ENCODE results near the gene GRIP1. TPM values are rescaled to one million over a fixed set of nuclear protein-coding genes. Genes with fewer than 3 reads are reported as not detected.

GRIP1 gene
- total and polyA plus RNA-seq, 2 of the 4 experiments (the other 2 are of a cell fraction): under 0.01 to 0.07 TPM

GRCh38 chr12:66638666-66639065 is 40.2 kb downstream of the GRIP1 start:
- no peaks in the 10 kb centered on the region for H3K79me1 ChIP-seq (ENCODE audit: low read depth in 1 of 2, low read length in 2 of 2)
- ATAC-seq (ENCODE audit: low read depth): no peak
- TF ChIP-seq RCOR1 (IDR thresholded peaks at IDR 0.05; ENCODE audit: insufficient replicate concordance, low read length): no peak
- no peak for TF ChIP-seq USF2 (IDR thresholded peaks at IDR 0.05; ENCODE audit: low read depth, low read length)
- TF ChIP-seq POLR2A (IDR thresholded peaks at IDR 0.05; ENCODE audit: low read depth, low read length): no peak
- TF ChIP-seq SMC3 (IDR thresholded peaks at IDR 0.05; ENCODE audit: low read depth, low read length): no peak
- no peak for TF ChIP-seq CTCF (conservative IDR thresholded peaks at IDR 0.05; ENCODE audit: low read depth, low read length)
- TF ChIP-seq MAZ (IDR thresholded peaks at IDR 0.05; ENCODE audit: borderline replicate concordance, low read depth, low read length): no peak
- TF ChIP-seq CEBPB (IDR thresholded peaks at IDR 0.05; ENCODE audit: low read depth, low read length): no peak
- no peak for TF ChIP-seq FOS (IDR thresholded peaks at IDR 0.05; ENCODE audit: low read depth, low read length)
- TF ChIP-seq NFE2L2 (IDR thresholded peaks at IDR 0.05; ENCODE audit: low read depth, low read length): no peak
- TF ChIP-seq RAD21 (IDR thresholded peaks at IDR 0.05; ENCODE audit: low read length): no peak
- no peak for TF ChIP-seq MXI1 (IDR thresholded peaks at IDR 0.05; ENCODE audit: borderline replicate concordance, low read depth, low read length)
- no peak for TF ChIP-seq MAFK (IDR thresholded peaks at IDR 0.05; ENCODE audit: low read depth, low read length)
- no peak for TF ChIP-seq ELK1 (IDR thresholded peaks at IDR 0.05; ENCODE audit: borderline replicate concordance, low read depth, low read length)
- no peak for TF ChIP-seq BHLHE40 (IDR thresholded peaks at IDR 0.05; ENCODE audit: low read depth, low read length)
- TF ChIP-seq CHD1 (IDR thresholded peaks at IDR 0.05; ENCODE audit: low read depth, low read length): no peak
- TF ChIP-seq RFX5 (IDR thresholded peaks at IDR 0.05; ENCODE audit: low read depth, low read length): no peak
- H3K9me3 ChIP-seq (ENCODE audit: control insufficient read depth, insufficient read depth, low read length): no peaks in the 10 kb centered on the region
- WGBS, 2 experiments (ENCODE audit: extremely low coverage in 2 of 2, insufficient read length in 1 of 2): no CpG with 5 or more reads among the region's 2 CpGs
- H3K14ac ChIP-seq (replicated peaks; ENCODE audit: low read depth, low read length): no peak overlapping the region
- H3K27me3 ChIP-seq (ENCODE audit: control insufficient read depth, insufficient read depth, low read length): no peaks in the 10 kb centered on the region; the same call in 1 of the 2 replicates
- H4K20me1 ChIP-seq (ENCODE audit: insufficient read depth, low read length): no peaks in the 10 kb centered on the region
- no peak for DNase-seq
- H3K4ac ChIP-seq (ENCODE audit: low read depth, low read length): no peak overlapping the region
- dilution Hi-C loops (cut with HindIII; ENCODE audit: low sequenced_read_pairs, unreplicated experiment) (no loop called here), in situ Hi-C loops (cut with MboI; ENCODE audit: low sequenced_read_pairs) (no loop called here), intact Hi-C loops (cut with micrococcal nuclease) (no loop called here)
- POLR2A ChIA-PET (ENCODE audit: unreplicated experiment): no interaction called here
- H2AFZ ChIP-seq (replicated peaks; ENCODE audit: low read length, poor library complexity): no peak overlapping the region
- no peaks in the 10 kb centered on the region for H3K36me3 ChIP-seq (ENCODE audit: control insufficient read depth, insufficient read depth, low read length)
- H3K9ac ChIP-seq (ENCODE audit: low read depth, low read length): no peak overlapping the region
- no peak overlapping the region for H2BK20ac ChIP-seq (ENCODE audit: low read depth, low read length)
- H2BK5ac ChIP-seq (ENCODE audit: low read depth, low read length, poor library complexity, severe bottlenecking): no peak overlapping the region
- H2AK5ac ChIP-seq (ENCODE audit: low read depth, low read length): no peak overlapping the region
- no peaks in the 10 kb centered on the region for H3K4me1 ChIP-seq (ENCODE audit: control insufficient read depth, insufficient read depth, low read length)
- no peak overlapping the region for H3K56ac ChIP-seq (ENCODE audit: extremely low read depth, insufficient read depth, low read length)
- H4K8ac ChIP-seq (ENCODE audit: low read depth in 2 of 2, low read length in 2 of 2): no peak overlapping the region
- H2BK15ac ChIP-seq (ENCODE audit: low read depth, low read length): no peak overlapping the region
- BruUV-seq (replicated peaks): no TSS peak
- H2AK9ac ChIP-seq (replicated peaks; ENCODE audit: low read depth, low read length, poor library complexity): no peak overlapping the region
- H3K18ac ChIP-seq (ENCODE audit: low read depth, low read length): no peak overlapping the region
- H3K23ac ChIP-seq (ENCODE audit: low read depth, low read length): no peak overlapping the region
- H3K9me1 ChIP-seq (ENCODE audit: insufficient read depth, low read length): no peaks in the 10 kb centered on the region
- H3K27ac ChIP-seq (ENCODE audit: insufficient read depth, low read length): no peak overlapping the region
- H3K4me2 ChIP-seq (ENCODE audit: low read depth, low read length): no peak overlapping the region
- H4K91ac ChIP-seq (ENCODE audit: insufficient read depth, low read depth, low read length): no peak overlapping the region
- CTCF ChIA-PET: no interaction called here
- H4K5ac ChIP-seq (ENCODE audit: low read depth, low read length): no peak overlapping the region
- no peak overlapping the region for H3K4me3 ChIP-seq (ENCODE audit: insufficient read depth, low read depth, low read length)
- no peak overlapping the region for H2BK120ac ChIP-seq (ENCODE audit: low read depth, low read length)
